Psoas muscle (tissue), 8 donors: Measurements from ENCODE around the gene CLPSL1. TPM values are rescaled to one million over a fixed set of nuclear protein-coding genes. Genes with fewer than 3 reads are reported as not detected.

Source experiments
- ATAC-seq, 4 donors: fragments of 200-7000 bp; cut with Tn5 transposase; one replicate each; pipeline ENCODE4 v1.9.1; 2020; ENCODE audit warnings: moderate library complexity in 3 of 4, mild to moderate bottlenecking in 2 of 4
- DNase-seq, 2 donors: peaks; one replicate each; pipeline ENCODE4 v3.0.0-alpha.2; 2020
- H3K27ac ChIP-seq: fragments of 200-600 bp; one replicate; pipeline ENCODE4 v1.8.0; 2022
- H3K27me3 ChIP-seq, 3 donors: fragments of 200-600 bp in 1 of 3; one replicate each; pipeline versions ENCODE4 v1.6.1 to v1.8.0; 2013 to 2022; ENCODE audit warnings: low read length in 2 of 3, mild to moderate bottlenecking in 2 of 3, moderate library complexity in 1 of 3; ENCODE audit not compliant: insufficient read depth in 3 of 3
- H3K36me3 ChIP-seq, 2 donors: fragments of 200-600 bp in 1 of 2; one replicate each; pipeline versions ENCODE4 v1.6.1 to v1.8.0; 2013 to 2022; ENCODE audit warnings: low read depth in 1 of 2, mild to moderate bottlenecking in 1 of 2, moderate library complexity in 1 of 2; ENCODE audit not compliant: insufficient read depth in 1 of 2
- H3K4me1 ChIP-seq: fragments of 200-600 bp; one replicate; pipeline ENCODE4 v1.8.0; 2022
- H3K4me3 ChIP-seq: fragments of 200-600 bp; one replicate; pipeline ENCODE4 v1.8.0; 2022; ENCODE audit warnings: mild to moderate bottlenecking
- H3K9me3 ChIP-seq: fragments of 200-600 bp; one replicate; pipeline ENCODE4 v1.8.0; 2022
- CTCF ChIP-seq: fragments of 200-600 bp; IDR thresholded peaks from one replicate; pipeline ENCODE4 v1.8.0; 2022; ENCODE audit warnings: antibody characterized with exemption
- WGBS, 3 donors: extraction: QIAGEN DNeasy Blood & Tissue Kit; methylation state at CpG; one replicate each; pipeline versions ENCODE4 v1.1.6 to v1.1.7; 2013; 5-methylcytosine and 5-hydroxymethylcytosine counted together
- intact Hi-C, 2 donors: fragments of 100-400 bp; cut with DNase I; formaldehyde crosslinking; loops; one replicate each; pipeline versions ENCODE4 v1.11.0 to v1.14.2; 2022
- polyA plus RNA-seq, 3 donors: library from polyadenylated mRNA; stranded (reverse); fragments of 200-250 nt; gene quantifications; one replicate each; pipeline ENCODE4 v1.2.3, GENCODE V29; 2013
- total RNA-seq, 4 donors: library from RNA; stranded (reverse); fragmentation: NEBNext Ultra II Directional in 2 of 4; extraction: Animal tissue kit (Norgen Biotek cat#: 25700) in 2 of 4; gene quantifications; one replicate each; pipeline versions ENCODE4 v1.2.1 to v1.2.4, GENCODE V29; 2021 to 2023
- donor health status: healthy with polysubstance abuse.
- donor health status: DM: no; HTN: no; CAD: no; lungs with moderate emphysema.
- donor health status: Bipolar disorder and iron deficiency.
- donor health status: healthy.
- donor health status: DM: yes; HTN: yes; CAD: no.
- donor health status: DM: no; HTN: no; CAD: no.
- donor health status: DM: no; HTN: no; CAD: no.
- donor health status: DM: yes; HTN: yes; CAD: no.

Gene CLPSL1
- total and polyA plus RNA-seq, 7 donors: not detected

- WGBS, 3 donors: 89 to 99% (median 94%) methylated on average over 1 of the region's 1 CpG
- Histone ChIP-seq H3K27me3 (no peaks in the 10 kb centered on the region), H3K4me1 (no peaks in the 10 kb centered on the region), H3K27ac (no peak overlapping the region), H3K36me3 (no peaks in the 10 kb centered on the region), H3K4me3 (no peak overlapping the region), H3K9me3 (peaks cover 6% of the 10 kb centered on the region)
- no peak for ATAC-seq
- TF ChIP-seq CTCF: no peak
- intact Hi-C loops: no loop called here
- no peak for DNase-seq
Observed at GRCh38 chr6:35747877-35748276, 32.9 kb upstream of the CLPSL1 start.

- no peak for TF ChIP-seq CTCF
- Histone ChIP-seq H3K4me1 (no peaks in the 10 kb centered on the region), H3K27me3 (no peaks in the 10 kb centered on the region), H3K9me3 (peaks cover 6% of the 10 kb centered on the region), H3K27ac (no peak overlapping the region), H3K4me3 (no peak overlapping the region), H3K36me3 (no peaks in the 10 kb centered on the region)
- intact Hi-C loops: no loop called here
- ATAC-seq (no peak), DNase-seq (no peak)
- 78 to 83% (median 78%) methylated on average over 7 of the region's 7 CpGs for WGBS, 3 donors
Observed at GRCh38 chr6:35750557-35750956, 30.3 kb upstream of the CLPSL1 start.

GRCh38 chr6:35751594-35751993 lies 29.2 kb upstream of the CLPSL1 start:
- Histone ChIP-seq H3K4me1 (no peaks in the 10 kb centered on the region), H3K27ac (no peak overlapping the region), H3K4me3 (no peak overlapping the region), H3K9me3 (peaks cover 6% of the 10 kb centered on the region), H3K27me3 (no peaks in the 10 kb centered on the region), H3K36me3 (no peaks in the 10 kb centered on the region)
- 65 to 80% (median 73%) methylated on average over 4 of the region's 4 CpGs for WGBS, 3 donors
- DNase-seq (no peak), ATAC-seq (no peak)
- intact Hi-C loops: no loop called here
- no peak for TF ChIP-seq CTCF

GRCh38 chr6:35752330-35752729 lies 28.5 kb upstream of the CLPSL1 start:
- TF ChIP-seq CTCF: no peak
- Histone ChIP-seq H3K4me1 (no peaks in the 10 kb centered on the region), H3K4me3 (no peak overlapping the region), H3K27me3 (no peaks in the 10 kb centered on the region), H3K9me3 (peaks cover 5% of the 10 kb centered on the region), H3K36me3 (no peaks in the 10 kb centered on the region), H3K27ac (no peak overlapping the region)
- ATAC-seq (no peak), DNase-seq (no peak)
- WGBS, 3 donors: 86 to 91% (median 90%) methylated on average over 4 of the region's 4 CpGs
- intact Hi-C loops: no loop called here
